Measurements from ENCODE around the gene ABCA8. TPM values are rescaled to one million over a fixed set of nuclear protein-coding genes. Genes with fewer than 3 reads are reported as not detected.

The ABCA8 gene
- total RNA-seq, 1 donor from 2014 or later = not detected

GRCh38 chr17:68870976-68871375 is 84.2 kb downstream of the ABCA8 start:
- intact Hi-C loops (cut with micrococcal nuclease) = no loop called here

GRCh38 chr17:68870161-68870826 is 84.9 kb downstream of the ABCA8 start:
- intact Hi-C loops (cut with micrococcal nuclease) = no loop called here

GRCh38 chr17:68868708-68869107 is 86.5 kb downstream of the ABCA8 start:
- intact Hi-C loops (cut with micrococcal nuclease) = no loop called here

GRCh38 chr17:68867759-68868516 is 87.3 kb downstream of the ABCA8 start:
- intact Hi-C loops (cut with micrococcal nuclease) = no loop called here

GRCh38 chr17:68865584-68865983 is 89.6 kb downstream of the ABCA8 start:
- intact Hi-C loops (cut with micrococcal nuclease) = no loop called here

GRCh38 chr17:68863091-68863652 is 92.0 kb downstream of the ABCA8 start:
- intact Hi-C loops (cut with micrococcal nuclease) = no loop called here

GRCh38 chr17:68861602-68862001 is 93.6 kb downstream of the ABCA8 start:
- intact Hi-C loops (cut with micrococcal nuclease) = no loop called here

- intact Hi-C loops (cut with micrococcal nuclease) = no loop called here
Measured at GRCh38 chr17:68860941-68861340, 94.3 kb downstream of the ABCA8 start.

- intact Hi-C loops (cut with micrococcal nuclease) = no loop called here
Measured at GRCh38 chr17:68854452-68854851, 100.7 kb downstream of the ABCA8 start.

GRCh38 chr17:68853439-68853838 is 101.8 kb downstream of the ABCA8 start:
- intact Hi-C loops (cut with micrococcal nuclease) = no loop called here

- intact Hi-C loops (cut with micrococcal nuclease) = no loop called here
Measured at GRCh38 chr17:68853036-68853435, 102.2 kb downstream of the ABCA8 start.

GRCh38 chr17:68851890-68852289 is 103.3 kb downstream of the ABCA8 start:
- intact Hi-C loops (cut with micrococcal nuclease) = no loop called here

GRCh38 chr17:68850749-68851510 is 104.3 kb downstream of the ABCA8 start:
- intact Hi-C loops (cut with micrococcal nuclease) = no loop called here

- intact Hi-C loops (cut with micrococcal nuclease) = no loop called here
Measured at GRCh38 chr17:68849673-68850610, 105.2 kb downstream of the ABCA8 start.

- intact Hi-C loops (cut with micrococcal nuclease) = no loop called here
Measured at GRCh38 chr17:68847711-68848110, 107.5 kb downstream of the ABCA8 start.

- intact Hi-C loops (cut with micrococcal nuclease) = no loop called here
Measured at GRCh38 chr17:68843522-68843921, 111.7 kb downstream of the ABCA8 start.

GRCh38 chr17:68840073-68840472 is 115.1 kb downstream of the ABCA8 start:
- intact Hi-C loops (cut with micrococcal nuclease) = no loop called here

- intact Hi-C loops (cut with micrococcal nuclease) = no loop called here
Measured at GRCh38 chr17:68835071-68835470, 120.1 kb downstream of the ABCA8 start.

- intact Hi-C loops (cut with micrococcal nuclease) = no loop called here
Measured at GRCh38 chr17:68834328-68834836, 120.8 kb downstream of the ABCA8 start.

GRCh38 chr17:68832109-68832802 is 122.9 kb downstream of the ABCA8 start:
- intact Hi-C loops (cut with micrococcal nuclease) = no loop called here
